H54 (cell line): ENCODE data around the gene BLMH.

Source experiments
- DNase-seq: peaks from one replicate; pipeline ENCODE4 v3.0.0; 2011; ENCODE audit warnings: low spot score, mixed read lengths; ENCODE audit not compliant: insufficient read length
- FAIRE-seq: peaks from 3 replicates; lab custom pipeline; 2011; peaks lifted over from hg19 to GRCh38; lab: Jason Lieb, UNC
- POLR2A ChIP-seq: IDR thresholded peaks from 2 replicates; pipeline ENCODE4 v1.6.1; 2011; ENCODE audit warnings: low read depth, mild to moderate bottlenecking, low read length

Gene BLMH

GRCh38 chr17:30292286-30292858, 628 bp upstream of the BLMH start:
- DNase-seq, result no peak
- no peak for FAIRE-seq
- no peak for TF ChIP-seq POLR2A

GRCh38 chr17:30290696-30291542, 825 bp downstream of the BLMH start:
- FAIRE-seq (no peak), DNase-seq (no peak)
- TF ChIP-seq POLR2A, result no peak

GRCh38 chr17:30290077-30290476, 1.7 kb downstream of the BLMH start:
- TF ChIP-seq POLR2A, result no peak

GRCh38 chr17:30279156-30279555, 12.6 kb downstream of the BLMH start:
- no peak for DNase-seq
- no peak for TF ChIP-seq POLR2A

More at GRCh38 chr17:30290077-30290476, 1.7 kb downstream of the BLMH start:
- FAIRE-seq (no peak), DNase-seq (no peak)

GRCh38 chr17:30278032-30278431, 13.7 kb downstream of the BLMH start:
- TF ChIP-seq POLR2A, result no peak
- no peak for DNase-seq
- FAIRE-seq, result no peak

More at GRCh38 chr17:30279156-30279555, 12.6 kb downstream of the BLMH start:
- no peak for FAIRE-seq

- DNase-seq (no peak), FAIRE-seq (no peak)
- no peak for TF ChIP-seq POLR2A
Measured at GRCh38 chr17:30275911-30276310, 15.8 kb downstream of the BLMH start.

GRCh38 chr17:30274887-30275286, 16.9 kb downstream of the BLMH start:
- no peak for FAIRE-seq
- no peak for DNase-seq
- no peak for TF ChIP-seq POLR2A

GRCh38 chr17:30273373-30273772, 18.4 kb downstream of the BLMH start:
- FAIRE-seq (no peak), DNase-seq (no peak)
- TF ChIP-seq POLR2A, result no peak

GRCh38 chr17:30271102-30271501, 20.6 kb downstream of the BLMH start:
- TF ChIP-seq POLR2A, result no peak
- FAIRE-seq (no peak), DNase-seq (no peak)

- no peak for TF ChIP-seq POLR2A
- no peak for DNase-seq
- FAIRE-seq, result no peak
Measured at GRCh38 chr17:30267625-30268024, 24.1 kb downstream of the BLMH start.

- no peak for TF ChIP-seq POLR2A
- FAIRE-seq (no peak), DNase-seq (no peak)
Measured at GRCh38 chr17:30263552-30264333, 28.0 kb downstream of the BLMH start.

GRCh38 chr17:30256756-30257506, 34.8 kb downstream of the BLMH start:
- FAIRE-seq, result no peak
- TF ChIP-seq POLR2A, result no peak
- DNase-seq, result no peak

GRCh38 chr17:30254150-30254549, 37.6 kb downstream of the BLMH start:
- DNase-seq (no peak), FAIRE-seq (no peak)
- TF ChIP-seq POLR2A, result no peak
